Upper lobe of right lung (tissue), 1 donor: ENCODE measurements around the gene ARHGEF37. TPM values are rescaled to one million over a fixed set of nuclear protein-coding genes. Genes with fewer than 3 reads are reported as not detected.

Experiments used
- ATAC-seq: fragments of 200-7000 bp; cut with Tn5 transposase; one replicate; pipeline ENCODE4 v1.9.1; 2020; ENCODE audit warnings: mild to moderate bottlenecking, moderate library complexity
- DNase-seq: peaks from one replicate; pipeline ENCODE4 v3.0.0-alpha.2; 2020
- H3K27ac ChIP-seq: fragments of 200-600 bp; one replicate; pipeline ENCODE4 v1.8.0; 2022
- H3K27me3 ChIP-seq: fragments of 200-600 bp; one replicate; pipeline ENCODE4 v1.8.0; 2022; ENCODE audit warnings: mild to moderate bottlenecking
- H3K36me3 ChIP-seq: fragments of 200-600 bp; one replicate; pipeline ENCODE4 v1.8.0; 2022
- H3K4me1 ChIP-seq: fragments of 200-600 bp; one replicate; pipeline ENCODE4 v1.8.0; 2022
- H3K4me3 ChIP-seq: fragments of 200-600 bp; one replicate; pipeline ENCODE4 v1.8.0; 2022; ENCODE audit warnings: mild to moderate bottlenecking
- H3K9me3 ChIP-seq: fragments of 200-600 bp; one replicate; pipeline ENCODE4 v1.8.0; 2022
- intact Hi-C: fragments of 100-400 bp; cut with DNase I; formaldehyde crosslinking; loops from one replicate; pipeline ENCODE4 v1.11.0; 2022
- total RNA-seq: library from RNA; stranded (reverse); fragmentation: NEBNext Ultra II Directional; extraction: Animal tissue kit (Norgen Biotek cat#: 25700); gene quantifications from one replicate; pipeline ENCODE4 v1.2.1, GENCODE V29; 2021
- TF ChIP-seq, protein P1 (sequence below): fragments of 200-600 bp; IDR thresholded peaks from one replicate; pipeline ENCODE4 v1.8.0; 2022; ENCODE audit warnings: antibody characterized with exemption
- donor health status: DM: no; HTN: yes; CAD: no; lungs with severe emphysema.

ARHGEF37 gene
- total RNA-seq, 1 donor from 2014 or later: 13.3 TPM

DNA sequence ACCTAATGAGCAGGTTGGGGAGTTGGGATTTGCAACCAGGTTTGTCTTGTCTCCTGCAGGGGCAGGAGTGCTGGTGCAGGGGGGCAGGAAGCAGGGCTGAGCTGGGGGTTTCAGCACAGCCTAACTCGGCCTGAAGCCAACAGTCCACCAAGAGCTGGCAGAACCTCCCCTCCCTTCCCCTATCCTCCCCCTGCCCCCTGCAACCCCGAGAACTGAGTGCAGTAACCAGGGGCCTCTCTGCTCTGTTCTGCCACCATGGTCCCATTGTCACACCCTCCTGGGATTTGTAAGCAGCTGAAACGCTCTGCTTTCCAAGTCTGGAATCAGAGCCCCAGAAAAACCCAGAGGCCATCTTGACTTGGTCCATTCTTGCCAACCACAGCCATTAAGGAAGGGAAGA is 72.9 kb downstream of the ARHGEF37 start:
- Histone ChIP-seq H3K36me3 (no peaks in the 10 kb centered on the region), H3K27me3 (no peaks in the 10 kb centered on the region), H3K9me3 (no peaks in the 10 kb centered on the region), H3K4me1 (no peaks in the 10 kb centered on the region), H3K27ac (no peak overlapping the region), H3K4me3 (no peak overlapping the region)
- ATAC-seq (no peak), DNase-seq (no peak)
- intact Hi-C loops: no loop called here
- TF ChIP-seq, protein P1, sequence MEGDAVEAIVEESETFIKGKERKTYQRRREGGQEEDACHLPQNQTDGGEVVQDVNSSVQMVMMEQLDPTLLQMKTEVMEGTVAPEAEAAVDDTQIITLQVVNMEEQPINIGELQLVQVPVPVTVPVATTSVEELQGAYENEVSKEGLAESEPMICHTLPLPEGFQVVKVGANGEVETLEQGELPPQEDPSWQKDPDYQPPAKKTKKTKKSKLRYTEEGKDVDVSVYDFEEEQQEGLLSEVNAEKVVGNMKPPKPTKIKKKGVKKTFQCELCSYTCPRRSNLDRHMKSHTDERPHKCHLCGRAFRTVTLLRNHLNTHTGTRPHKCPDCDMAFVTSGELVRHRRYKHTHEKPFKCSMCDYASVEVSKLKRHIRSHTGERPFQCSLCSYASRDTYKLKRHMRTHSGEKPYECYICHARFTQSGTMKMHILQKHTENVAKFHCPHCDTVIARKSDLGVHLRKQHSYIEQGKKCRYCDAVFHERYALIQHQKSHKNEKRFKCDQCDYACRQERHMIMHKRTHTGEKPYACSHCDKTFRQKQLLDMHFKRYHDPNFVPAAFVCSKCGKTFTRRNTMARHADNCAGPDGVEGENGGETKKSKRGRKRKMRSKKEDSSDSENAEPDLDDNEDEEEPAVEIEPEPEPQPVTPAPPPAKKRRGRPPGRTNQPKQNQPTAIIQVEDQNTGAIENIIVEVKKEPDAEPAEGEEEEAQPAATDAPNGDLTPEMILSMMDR: no peak

DNA sequence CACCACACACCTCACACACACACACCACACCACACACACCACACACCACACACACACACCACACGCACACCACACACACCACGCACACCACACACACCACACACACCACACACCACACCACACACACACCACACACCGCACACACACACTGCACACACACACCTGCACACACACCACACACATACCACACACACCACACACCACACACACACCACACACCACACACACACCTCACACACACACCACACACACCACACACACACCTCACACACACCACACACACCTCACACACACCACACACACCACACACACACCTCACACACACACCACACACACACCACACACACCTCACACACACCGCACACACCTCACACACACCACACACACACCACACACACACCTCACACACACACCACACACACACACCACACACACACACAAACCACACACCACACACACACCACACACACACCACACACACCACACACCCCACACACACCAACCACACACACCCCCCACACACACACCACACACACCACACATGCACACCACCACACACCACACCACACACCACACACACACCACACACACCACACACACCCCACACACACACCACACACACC is 73.7 kb downstream of the ARHGEF37 start:
- TF ChIP-seq, protein P1: no peak
- Histone ChIP-seq H3K9me3 (no peaks in the 10 kb centered on the region), H3K36me3 (no peaks in the 10 kb centered on the region), H3K27me3 (no peaks in the 10 kb centered on the region), H3K27ac (no peak overlapping the region), H3K4me1 (no peaks in the 10 kb centered on the region), H3K4me3 (no peak overlapping the region)
- DNase-seq (no peak), ATAC-seq (no peak)
- intact Hi-C loops: no loop called here

DNA sequence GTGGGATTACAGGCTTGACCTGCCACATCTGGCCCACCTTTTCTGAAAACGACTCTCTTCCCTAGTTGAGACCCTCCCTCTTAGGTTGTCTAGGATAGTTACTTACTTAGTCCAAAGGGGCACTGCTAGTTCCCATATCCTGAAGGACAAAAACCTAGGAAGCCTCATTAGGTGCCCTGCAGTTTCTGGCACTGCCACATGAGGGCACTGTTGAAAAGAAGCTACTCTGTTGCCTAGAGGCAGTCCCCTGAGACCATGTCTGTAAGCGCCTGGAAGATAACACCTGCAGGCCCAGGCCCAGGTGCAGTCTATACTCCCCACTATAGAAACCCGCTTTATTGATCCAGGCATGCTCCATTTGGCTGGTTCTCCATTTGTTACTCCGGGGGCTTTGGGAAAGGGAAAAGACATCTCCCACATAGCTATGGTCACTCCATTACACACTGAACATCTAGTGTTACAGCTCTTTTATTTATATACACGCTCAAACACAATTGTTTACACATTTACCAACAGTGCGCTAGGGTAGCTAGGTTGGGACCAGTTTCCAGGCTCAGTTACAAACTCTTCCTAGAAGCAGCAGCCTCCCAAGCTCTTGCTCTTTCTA is 75.4 kb downstream of the ARHGEF37 start:
- ATAC-seq: peak; percentile 81

DNA sequence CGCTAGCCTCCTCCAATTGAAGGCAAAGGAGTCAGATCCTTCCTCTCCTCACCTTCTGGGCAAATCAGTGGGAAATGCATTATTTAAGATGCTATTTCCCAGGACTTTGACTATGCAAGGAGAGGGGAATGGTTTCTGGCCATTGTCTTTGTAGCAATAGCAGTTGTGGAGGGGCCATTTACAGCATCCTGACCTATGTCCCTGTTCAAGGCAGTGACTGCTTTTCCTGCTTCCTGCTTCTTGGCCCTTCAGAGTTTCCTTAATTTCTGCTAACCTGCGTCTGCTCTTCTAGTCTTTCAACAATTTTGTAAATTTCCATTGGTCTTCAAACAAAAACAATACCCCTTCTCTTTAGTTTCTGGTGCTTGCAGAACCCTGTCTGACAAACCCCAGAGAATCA is 76.0 kb downstream of the ARHGEF37 start:
- intact Hi-C loops: no loop called here
- H3K4me1 ChIP-seq: no peaks in the 10 kb centered on the region
- H3K4me3 ChIP-seq: no peak overlapping the region
- no peak for ATAC-seq
- no peaks in the 10 kb centered on the region for H3K36me3 ChIP-seq
- TF ChIP-seq, protein P1: no peak
- no peak for DNase-seq
- H3K27me3 ChIP-seq: no peaks in the 10 kb centered on the region
- H3K9me3 ChIP-seq: no peaks in the 10 kb centered on the region
- H3K27ac ChIP-seq: no peak overlapping the region

More for the DNA sequence above, 75.4 kb downstream of the ARHGEF37 start:
- Histone ChIP-seq H3K27me3 (no peaks in the 10 kb centered on the region), H3K9me3 (no peaks in the 10 kb centered on the region), H3K4me3 (no peak overlapping the region), H3K36me3 (no peaks in the 10 kb centered on the region), H3K27ac (no peak overlapping the region), H3K4me1 (no peaks in the 10 kb centered on the region)
- intact Hi-C loops: no loop called here
- TF ChIP-seq, protein P1: peak; percentile 63
- DNase-seq: no peak

DNA sequence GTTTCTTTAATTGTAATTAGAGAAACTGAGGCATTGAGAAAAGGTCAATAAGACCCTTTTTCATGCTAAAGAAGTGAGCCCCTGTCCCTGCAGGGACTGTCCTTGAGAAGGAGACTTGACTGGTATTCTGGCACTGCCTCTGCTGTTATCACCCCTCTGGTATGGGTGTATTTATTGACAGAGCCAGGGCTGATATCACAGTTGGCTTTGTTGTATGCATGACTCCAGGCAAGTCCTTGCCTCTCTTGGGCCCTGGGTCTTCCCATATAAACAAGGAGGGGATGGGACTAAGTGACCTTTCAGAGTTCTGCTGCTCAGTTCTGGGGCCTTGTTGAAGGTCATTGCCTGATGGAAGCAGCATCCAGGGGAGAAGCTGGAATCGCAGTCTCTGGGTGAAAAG is 77.0 kb downstream of the ARHGEF37 start:
- Histone ChIP-seq H3K36me3 (no peaks in the 10 kb centered on the region), H3K27me3 (no peaks in the 10 kb centered on the region), H3K27ac (no peak overlapping the region), H3K4me3 (no peak overlapping the region), H3K4me1 (no peaks in the 10 kb centered on the region), H3K9me3 (no peaks in the 10 kb centered on the region)
- TF ChIP-seq, protein P1: no peak
- DNase-seq (no peak), ATAC-seq (no peak)
- intact Hi-C loops: no loop called here
